BJ (cell line): ENCODE measurements around the gene ACRBP. TPM values are rescaled to one million over a fixed set of nuclear protein-coding genes. Genes with fewer than 3 reads are reported as not detected.
A peak's percentile ranks its signal among the peaks of the same experiment; 100 is the strongest.

Experiments used
- CTCF ChIA-PET: fragments of 350-600 bp; formaldehyde crosslinking; extraction: SDS; loops from one replicate; lab custom pipeline; 2021; ENCODE audit warnings: antibody characterized with exemption, inconsistent platforms; lab: Yijun Ruan, JAX
- POLR2A ChIA-PET: fragments of 300-600 bp; sonication (Branson Sonifier 250); formaldehyde crosslinking; extraction: SDS; loops from one replicate; lab custom pipeline; 2021; ENCODE audit warnings: antibody characterized with exemption; lab: Charles Lee
- DNase-seq: peaks from one replicate; pipeline ENCODE4 v3.0.0-alpha.2; 2011; ENCODE audit warnings: low read depth
- H3K27me3 ChIP-seq: 2 replicates; pipeline ENCODE4 v1.6.0; 2011; ENCODE audit warnings: low read length; ENCODE audit not compliant: control insufficient read depth, insufficient read depth
- H3K36me3 ChIP-seq: 2 replicates; pipeline ENCODE4 v1.5.1; 2011; ENCODE audit warnings: low read length; ENCODE audit not compliant: control insufficient read depth, insufficient read depth
- H3K4me3 ChIP-seq: 2 replicates; pipeline ENCODE4 v1.5.1; 2011; ENCODE audit warnings: low read depth, mild to moderate bottlenecking, control low read depth, low read length
- polyA plus RNA-seq: library from polyadenylated mRNA; depleted of rRNA; stranded (reverse); fragments of >200 nt; gene quantifications from 2 replicates; pipeline ENCODE4 v1.2.3, GENCODE V29; 2011
- TF ChIP-seq, protein P1 (sequence below): IDR thresholded peaks from 2 replicates; pipeline ENCODE4 v1.5.1; 2011; ENCODE audit warnings: low read depth, mild to moderate bottlenecking, control low read depth, inconsistent platforms, low read length, moderate library complexity; ENCODE audit not compliant: insufficient read depth

Gene ACRBP
- polyA plus RNA-seq, 1 experiment: 0.40 TPM

DNA sequence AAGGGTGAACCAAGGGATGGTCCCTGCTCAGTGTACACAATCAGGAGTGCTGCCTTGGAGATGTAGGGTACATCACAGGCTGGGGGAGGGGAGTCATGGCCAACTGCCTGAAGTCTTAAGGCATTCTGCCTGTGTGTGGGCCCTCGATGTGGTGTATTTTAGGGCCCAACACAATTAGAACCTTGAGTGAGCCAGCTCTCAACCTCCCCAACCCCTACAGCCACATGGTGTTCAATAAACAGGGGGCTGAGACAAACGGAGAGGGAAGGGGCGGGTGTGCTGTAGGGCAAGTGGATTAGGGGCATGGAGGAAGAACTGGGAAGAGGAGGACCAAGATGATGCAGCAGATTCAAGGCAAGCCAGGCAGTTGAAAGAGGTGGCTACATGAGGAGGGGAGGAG is 31.4 kb downstream of the ACRBP start:
- H3K27me3 ChIP-seq: no peaks in the 10 kb centered on the region
- no peak for DNase-seq
- ChIA-PET POLR2A (no interaction called here), CTCF (interaction anchor here (0.7 to 1.6 kb wide), 4 partner anchors 47 to 209 kb away, joined by 3 to 6 read pairs (median 4); partner anchors contain the start of gene PTMS)
- no peaks in the 10 kb centered on the region for H3K36me3 ChIP-seq
- no peak overlapping the region for H3K4me3 ChIP-seq
- TF ChIP-seq, protein P1, sequence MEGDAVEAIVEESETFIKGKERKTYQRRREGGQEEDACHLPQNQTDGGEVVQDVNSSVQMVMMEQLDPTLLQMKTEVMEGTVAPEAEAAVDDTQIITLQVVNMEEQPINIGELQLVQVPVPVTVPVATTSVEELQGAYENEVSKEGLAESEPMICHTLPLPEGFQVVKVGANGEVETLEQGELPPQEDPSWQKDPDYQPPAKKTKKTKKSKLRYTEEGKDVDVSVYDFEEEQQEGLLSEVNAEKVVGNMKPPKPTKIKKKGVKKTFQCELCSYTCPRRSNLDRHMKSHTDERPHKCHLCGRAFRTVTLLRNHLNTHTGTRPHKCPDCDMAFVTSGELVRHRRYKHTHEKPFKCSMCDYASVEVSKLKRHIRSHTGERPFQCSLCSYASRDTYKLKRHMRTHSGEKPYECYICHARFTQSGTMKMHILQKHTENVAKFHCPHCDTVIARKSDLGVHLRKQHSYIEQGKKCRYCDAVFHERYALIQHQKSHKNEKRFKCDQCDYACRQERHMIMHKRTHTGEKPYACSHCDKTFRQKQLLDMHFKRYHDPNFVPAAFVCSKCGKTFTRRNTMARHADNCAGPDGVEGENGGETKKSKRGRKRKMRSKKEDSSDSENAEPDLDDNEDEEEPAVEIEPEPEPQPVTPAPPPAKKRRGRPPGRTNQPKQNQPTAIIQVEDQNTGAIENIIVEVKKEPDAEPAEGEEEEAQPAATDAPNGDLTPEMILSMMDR: no peak

DNA sequence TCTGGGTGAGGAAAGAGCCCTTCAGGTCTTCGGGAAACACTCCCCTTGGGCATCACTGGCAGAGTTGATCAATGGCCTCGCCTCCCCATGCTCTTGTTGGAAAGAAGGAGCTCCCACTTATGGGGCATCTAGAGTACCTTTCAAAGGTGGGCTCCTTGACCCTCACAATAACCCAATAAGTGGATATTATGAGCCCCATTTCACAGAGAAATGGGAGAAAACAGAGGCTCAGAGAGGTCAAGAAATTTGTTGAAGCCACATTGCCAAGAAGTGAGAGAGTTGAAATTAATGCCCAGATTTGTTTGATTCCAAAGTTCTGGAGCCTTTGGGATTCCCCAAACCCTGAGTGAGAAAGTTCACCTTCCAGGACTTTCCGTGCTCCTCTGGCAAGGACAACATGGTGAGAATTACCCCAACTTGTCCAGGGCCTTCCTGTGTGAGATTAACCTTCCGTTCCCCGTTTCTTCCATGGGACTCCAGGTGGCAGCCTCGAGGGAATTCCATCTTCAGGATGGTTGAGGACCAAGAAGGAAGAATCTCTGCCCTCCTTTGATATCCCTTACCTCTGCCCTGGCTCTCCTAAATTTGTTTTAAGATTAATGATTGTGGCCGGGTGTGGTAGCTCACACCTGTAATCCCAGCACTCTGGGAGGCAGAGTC is 32.6 kb downstream of the ACRBP start:
- TF ChIP-seq, protein P1: peak; percentile 23; the same call in 1 of the 2 replicates
- no peaks in the 10 kb centered on the region for H3K36me3 ChIP-seq
- POLR2A ChIA-PET: interaction anchor here (0.6 to 0.7 kb wide), 2 partner anchors 18 to 34 kb away, joined by 3 to 11 read pairs; no protein-coding TSS in a partner anchor
- no peaks in the 10 kb centered on the region for H3K27me3 ChIP-seq
- H3K4me3 ChIP-seq: no peak overlapping the region
- DNase-seq: no peak
- CTCF ChIA-PET: interaction anchor here (0.9 to 2.7 kb wide), 14 partner anchors 9 to 211 kb away, joined by 3 to 10 read pairs (median 4); partner anchors contain the start of genes MLF2, PTMS and ZNF384

DNA sequence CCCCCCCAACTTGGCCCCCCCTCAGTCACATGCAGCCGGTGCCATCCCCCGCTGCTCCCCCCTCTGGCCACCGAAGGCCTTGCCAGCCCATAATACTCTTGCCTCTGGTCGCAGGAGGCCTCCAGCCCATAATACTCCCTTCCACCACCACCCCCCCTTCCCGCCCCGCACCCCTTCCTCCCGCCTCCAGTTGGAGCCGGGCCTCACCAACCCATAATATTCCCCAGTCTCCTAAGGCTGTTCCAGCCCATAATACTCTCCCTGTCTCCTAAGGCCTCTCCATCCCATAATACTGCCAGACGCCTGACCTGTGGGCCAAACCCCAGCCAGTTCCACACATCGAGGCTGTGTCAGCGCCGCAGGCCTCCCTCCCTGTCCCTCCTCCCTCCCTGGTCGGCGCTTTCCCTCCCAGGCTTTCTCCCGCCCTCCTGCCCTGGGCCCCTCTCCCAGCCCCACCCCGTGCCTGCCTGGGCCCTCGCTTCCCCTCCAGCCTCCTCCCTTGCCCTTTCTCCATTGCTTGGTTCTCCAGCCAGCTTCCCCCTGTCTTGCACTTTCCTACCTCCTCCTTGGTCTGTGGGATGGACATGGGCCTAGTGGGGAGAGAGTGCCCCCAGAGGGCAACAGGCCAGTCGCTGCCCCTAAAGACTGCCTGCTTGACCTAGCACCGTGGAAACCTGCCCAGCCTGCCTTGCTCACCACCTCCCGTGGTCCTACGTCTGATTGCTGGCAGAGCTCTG is 33.3 kb downstream of the ACRBP start:
- CTCF ChIA-PET: interaction anchor here (0.9 to 2.7 kb wide), 15 partner anchors 9 to 212 kb away, joined by 3 to 10 read pairs (median 4); partner anchors contain the start of genes MLF2, PTMS and ZNF384
- POLR2A ChIA-PET: interaction anchor here (0.6 to 1.0 kb wide), 4 partner anchors 11 to 152 kb away, joined by 3 to 4 read pairs (median 4); partner anchors contain the start of gene PTMS
- DNase-seq: peak; percentile 87
- H3K27me3 ChIP-seq: no peaks in the 10 kb centered on the region
- H3K36me3 ChIP-seq: no peaks in the 10 kb centered on the region
- H3K4me3 ChIP-seq: no peak overlapping the region
- TF ChIP-seq, protein P1: peak; percentile 22; the same call in 1 of the 2 replicates

DNA sequence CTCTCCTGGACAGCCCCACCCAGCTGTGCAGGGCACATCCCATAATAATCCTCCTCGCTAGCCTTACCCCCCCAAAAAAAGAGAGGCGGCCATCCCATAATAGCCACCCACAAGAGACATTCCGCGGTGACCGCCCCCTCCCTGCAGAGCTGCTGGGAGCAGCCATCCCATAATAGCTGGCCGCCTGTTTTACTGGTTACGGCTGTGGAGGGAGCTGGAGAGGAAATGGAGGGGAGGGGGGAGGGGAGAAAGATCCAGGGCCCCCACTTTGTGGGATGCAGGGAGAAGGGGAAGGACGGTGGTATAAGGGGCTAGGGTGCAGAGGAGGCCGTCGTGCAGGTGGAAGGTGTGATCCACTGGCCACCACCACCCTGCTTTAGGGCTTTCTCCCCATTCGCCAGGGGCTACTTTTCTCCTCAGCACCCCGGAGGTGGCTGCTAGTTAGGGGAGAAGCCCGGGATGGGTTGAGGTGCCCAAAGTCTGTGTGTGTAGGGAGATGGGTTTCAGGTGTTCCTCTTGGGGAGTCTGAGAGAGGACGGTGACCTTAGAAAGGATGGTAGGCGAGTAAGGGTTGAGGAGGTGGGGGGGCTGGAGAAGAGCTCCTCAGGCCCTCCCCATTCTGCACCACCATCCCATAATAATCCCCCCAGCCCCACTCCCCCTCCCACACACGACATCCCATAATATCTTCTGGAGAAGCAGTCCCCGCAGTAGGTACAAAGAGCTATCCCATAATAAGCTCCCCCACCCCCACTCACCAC is 34.0 kb downstream of the ACRBP start:
- no peaks in the 10 kb centered on the region for H3K27me3 ChIP-seq
- no peaks in the 10 kb centered on the region for H3K36me3 ChIP-seq
- H3K4me3 ChIP-seq: no peak overlapping the region
- ChIA-PET POLR2A (interaction anchor here (0.5 to 1.0 kb wide), 7 partner anchors 11 to 153 kb away, joined by 3 to 13 read pairs (median 3); partner anchors contain the start of genes GAPDH and PTMS), CTCF (interaction anchor here (0.6 to 2.7 kb wide), 11 partner anchors 9 to 480 kb away, joined by 3 to 10 read pairs (median 4); partner anchors contain the start of gene MLF2)
- TF ChIP-seq, protein P1: peak; percentile 8; the same call in 1 of the 2 replicates
- DNase-seq: peak; percentile 54
